ENCODE data around the gene SLC12A7. TPM values are rescaled to one million over a fixed set of nuclear protein-coding genes. Genes with fewer than 3 reads are reported as not detected.

The SLC12A7 gene
- total RNA-seq, 2 donors from 2014 or later: 18.4 to 34.6 TPM

- ATAC-seq (ENCODE audit: insufficient number of reproducible peaks, low FRiP score, low read depth) (no peak), DNase-seq (ENCODE audit: low spot score) (no peak)
- no peaks in the 10 kb centered on the region for H3K27me3 ChIP-seq (replicated peaks; ENCODE audit: insufficient read depth)
- no peak for TF ChIP-seq CTCF (IDR thresholded peaks at IDR 0.05)
- no peaks in the 10 kb centered on the region for H3K9me3 ChIP-seq
- H3K27ac ChIP-seq: no peak overlapping the region
- peaks cover 12% of the 10 kb centered on the region for H3K36me3 ChIP-seq
- H3K4me1 ChIP-seq (ENCODE audit: control insufficient read depth in 1 of 2, low read depth in 2 of 2): no peaks in the 10 kb centered on the region
- H3K4me3 ChIP-seq: no peak overlapping the region
Observed at GRCh38 chr5:1059884-1060263, 52.0 kb downstream of the SLC12A7 start.

GRCh38 chr5:1058988-1059883 is 52.6 kb downstream of the SLC12A7 start:
- Histone ChIP-seq H3K27ac (no peak overlapping the region), H3K9me3 (no peaks in the 10 kb centered on the region), H3K36me3 (peaks cover 9% of the 10 kb centered on the region), H3K4me1 (ENCODE audit: control insufficient read depth in 1 of 2, low read depth in 2 of 2) (no peaks in the 10 kb centered on the region), H3K4me3 (no peak overlapping the region), H3K27me3 (replicated peaks; ENCODE audit: insufficient read depth) (no peaks in the 10 kb centered on the region)
- no peak for TF ChIP-seq CTCF (IDR thresholded peaks at IDR 0.05)
- ATAC-seq (ENCODE audit: insufficient number of reproducible peaks, low FRiP score, low read depth) (no peak), DNase-seq (ENCODE audit: low spot score) (no peak)

- no peaks in the 10 kb centered on the region for H3K4me1 ChIP-seq (ENCODE audit: control insufficient read depth in 1 of 2, low read depth in 2 of 2)
- H3K27ac ChIP-seq: no peak overlapping the region
- H3K27me3 ChIP-seq (replicated peaks; ENCODE audit: insufficient read depth): no peaks in the 10 kb centered on the region
- DNase-seq (ENCODE audit: low spot score) (no peak), ATAC-seq (ENCODE audit: insufficient number of reproducible peaks, low FRiP score, low read depth) (no peak)
- no peak overlapping the region for H3K4me3 ChIP-seq
- peaks cover 5% of the 10 kb centered on the region for H3K36me3 ChIP-seq
- H3K9me3 ChIP-seq: no peaks in the 10 kb centered on the region
- no peak for TF ChIP-seq CTCF (IDR thresholded peaks at IDR 0.05)
Observed at GRCh38 chr5:1058083-1058945, 53.5 kb downstream of the SLC12A7 start.

GRCh38 chr5:1057485-1058082 is 54.3 kb downstream of the SLC12A7 start:
- Histone ChIP-seq H3K4me1 (ENCODE audit: control insufficient read depth in 1 of 2, low read depth in 2 of 2) (no peaks in the 10 kb centered on the region), H3K27me3 (replicated peaks; ENCODE audit: insufficient read depth) (no peaks in the 10 kb centered on the region), H3K4me3 (no peak overlapping the region), H3K27ac (no peak overlapping the region), H3K36me3 (peaks cover 5% of the 10 kb centered on the region), H3K9me3 (no peaks in the 10 kb centered on the region)
- ATAC-seq (ENCODE audit: insufficient number of reproducible peaks, low FRiP score, low read depth) (no peak), DNase-seq (ENCODE audit: low spot score) (no peak)
- TF ChIP-seq CTCF (IDR thresholded peaks at IDR 0.05): no peak
